ACC112 (cell line): ENCODE data around the gene LRBA.
"Not testable (repeated sequence)": the region's sequence is repeated elsewhere in the genome, so short reads cannot be mapped to it uniquely, and the experiment has no call there.

Experiments
- H2AFZ ChIP-seq: fragments of 200-600 bp; sonication (generic); one replicate; pipeline ENCODE4 v1.6.0; 2017; ENCODE audit warnings: antibody characterized with exemption, low read length; ENCODE audit not compliant: unreplicated experiment
- H3K27ac ChIP-seq: fragments of 200-600 bp; sonication (generic); 2 replicates; pipeline ENCODE4 v1.5.1; 2014; ENCODE audit warnings: low read depth, mild to moderate bottlenecking, antibody characterized with exemption, low read length, moderate library complexity
- H3K27me3 ChIP-seq: fragments of 200-600 bp; sonication (generic); 2 replicates; pipeline ENCODE4 v1.6.1; 2014; ENCODE audit warnings: mild to moderate bottlenecking, antibody characterized with exemption, low read length, moderate library complexity, mixed read lengths; ENCODE audit not compliant: insufficient read depth
- H3K36me3 ChIP-seq: fragments of 200-600 bp; sonication (generic); 2 replicates; pipeline ENCODE4 v1.6.1; 2016; ENCODE audit warnings: mild to moderate bottlenecking, antibody characterized with exemption, low read length, moderate library complexity, mixed read lengths; ENCODE audit not compliant: insufficient read depth
- H3K4me1 ChIP-seq: fragments of 200-600 bp; sonication (generic); one replicate; pipeline ENCODE4 v1.6.1; 2016; ENCODE audit warnings: low read length, mixed read lengths; ENCODE audit not compliant: insufficient read depth, unreplicated experiment, control insufficient read depth
- H3K4me3 ChIP-seq: fragments of 200-600 bp; sonication (generic); 2 replicates; pipeline ENCODE4 v1.5.1; 2014; ENCODE audit warnings: mild to moderate bottlenecking, low read depth, low read length
- H3K79me2 ChIP-seq: fragments of 200-600 bp; sonication (generic); one replicate; pipeline ENCODE4 v1.6.0; 2016; ENCODE audit warnings: low read length; ENCODE audit not compliant: control insufficient read depth, unreplicated experiment, insufficient read depth

Gene LRBA

DNA sequence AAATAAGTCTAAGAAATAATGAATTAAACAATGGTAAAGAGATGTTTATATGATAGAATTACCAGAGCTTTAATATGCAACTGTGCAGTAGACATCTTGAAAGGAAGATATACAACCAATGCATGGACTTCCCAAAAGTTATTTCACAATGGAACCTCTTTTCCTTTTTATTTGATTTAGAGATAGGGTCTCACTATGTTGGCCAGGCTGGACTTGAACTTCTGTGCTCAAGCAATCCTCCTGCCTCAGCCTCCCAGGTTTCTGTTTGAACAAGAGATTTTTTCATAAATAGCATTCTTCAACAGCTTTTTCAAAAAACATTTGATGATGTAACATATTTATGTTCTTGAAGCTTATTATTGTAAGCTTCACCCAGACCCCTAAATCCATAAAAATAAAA is 72.0 kb downstream of the LRBA start:
- no peaks in the 10 kb centered on the region for H3K27me3 ChIP-seq
- no peaks in the 10 kb centered on the region for H3K4me1 ChIP-seq
- H3K36me3 ChIP-seq: no peaks in the 10 kb centered on the region
- no peak overlapping the region for H2AFZ ChIP-seq
- H3K79me2 ChIP-seq: peaks cover 7% of the 10 kb centered on the region
- no peak overlapping the region for H3K27ac ChIP-seq
- H3K4me3 ChIP-seq: no peak overlapping the region

DNA sequence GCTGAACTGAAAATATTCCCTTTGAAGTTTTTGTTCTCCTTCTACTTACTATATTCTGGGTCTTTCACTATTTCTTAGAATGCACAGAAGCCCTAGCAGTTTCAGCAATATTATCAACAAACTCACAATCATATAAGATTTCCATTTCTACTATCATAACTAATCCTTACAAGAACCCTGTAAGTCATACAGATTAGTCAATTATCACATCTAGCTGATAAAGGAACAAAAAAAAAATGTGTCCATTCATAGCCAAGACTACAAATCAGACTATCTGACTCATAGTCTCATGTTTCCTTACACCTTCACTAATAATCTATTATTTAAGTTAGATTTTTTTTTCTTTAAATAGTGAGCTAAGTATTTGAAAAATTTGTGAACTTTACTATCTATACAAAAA is 72.5 kb downstream of the LRBA start:
- no peak overlapping the region for H2AFZ ChIP-seq
- H3K4me3 ChIP-seq: no peak overlapping the region
- H3K27me3 ChIP-seq: no peaks in the 10 kb centered on the region
- H3K4me1 ChIP-seq: no peaks in the 10 kb centered on the region
- peaks cover 7% of the 10 kb centered on the region for H3K79me2 ChIP-seq
- H3K36me3 ChIP-seq: no peaks in the 10 kb centered on the region
- no peak overlapping the region for H3K27ac ChIP-seq

DNA sequence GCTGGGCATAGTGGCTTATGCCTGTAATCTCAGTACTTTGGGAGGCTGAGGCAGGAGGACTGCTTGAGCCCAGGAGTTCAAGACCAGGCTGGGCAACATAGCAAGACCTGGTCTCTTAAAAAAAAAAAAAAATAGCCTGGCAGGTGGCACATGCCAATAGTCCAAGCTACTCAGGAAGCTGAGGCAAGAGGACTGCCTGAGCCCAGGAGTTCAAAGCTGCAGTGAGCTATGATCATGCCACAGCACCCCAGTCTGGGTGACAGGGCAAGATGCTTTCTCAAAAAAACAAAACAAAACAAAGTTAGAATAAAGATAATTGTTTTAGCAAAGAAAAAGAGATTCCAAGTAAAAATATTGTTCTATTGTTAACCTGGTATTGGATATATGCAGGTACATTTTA is 75.0 kb downstream of the LRBA start:
- no peak overlapping the region for H3K27ac ChIP-seq
- no peaks in the 10 kb centered on the region for H3K27me3 ChIP-seq
- no peaks in the 10 kb centered on the region for H3K36me3 ChIP-seq
- no peaks in the 10 kb centered on the region for H3K4me1 ChIP-seq
- peaks cover 4% of the 10 kb centered on the region for H3K79me2 ChIP-seq
- no peak overlapping the region for H3K4me3 ChIP-seq
- no peak overlapping the region for H2AFZ ChIP-seq

DNA sequence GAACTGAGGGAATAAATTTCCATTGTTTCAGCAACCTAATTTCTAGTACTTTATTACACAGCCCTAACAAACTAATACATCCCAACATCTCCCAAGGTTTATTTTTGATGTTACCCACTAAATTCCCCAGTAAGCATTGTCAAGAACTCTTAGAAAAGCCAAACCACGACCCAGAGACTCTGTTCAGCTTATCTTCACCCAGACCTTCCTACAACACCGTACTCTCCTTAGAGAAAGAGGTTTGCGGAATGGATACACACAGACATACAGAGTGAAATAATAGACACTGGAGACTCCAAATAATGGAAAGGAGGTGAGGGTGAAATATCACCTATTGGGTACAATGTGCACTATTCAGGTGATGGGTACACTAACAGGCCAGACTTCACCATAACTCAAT is 75.6 kb downstream of the LRBA start:
- Histone ChIP-seq H3K36me3 (no peaks in the 10 kb centered on the region), H2AFZ (no peak overlapping the region), H3K79me2 (peaks cover 4% of the 10 kb centered on the region), H3K4me1 (no peaks in the 10 kb centered on the region), H3K27ac (no peak overlapping the region), H3K27me3 (no peaks in the 10 kb centered on the region), H3K4me3 (no peak overlapping the region)

DNA sequence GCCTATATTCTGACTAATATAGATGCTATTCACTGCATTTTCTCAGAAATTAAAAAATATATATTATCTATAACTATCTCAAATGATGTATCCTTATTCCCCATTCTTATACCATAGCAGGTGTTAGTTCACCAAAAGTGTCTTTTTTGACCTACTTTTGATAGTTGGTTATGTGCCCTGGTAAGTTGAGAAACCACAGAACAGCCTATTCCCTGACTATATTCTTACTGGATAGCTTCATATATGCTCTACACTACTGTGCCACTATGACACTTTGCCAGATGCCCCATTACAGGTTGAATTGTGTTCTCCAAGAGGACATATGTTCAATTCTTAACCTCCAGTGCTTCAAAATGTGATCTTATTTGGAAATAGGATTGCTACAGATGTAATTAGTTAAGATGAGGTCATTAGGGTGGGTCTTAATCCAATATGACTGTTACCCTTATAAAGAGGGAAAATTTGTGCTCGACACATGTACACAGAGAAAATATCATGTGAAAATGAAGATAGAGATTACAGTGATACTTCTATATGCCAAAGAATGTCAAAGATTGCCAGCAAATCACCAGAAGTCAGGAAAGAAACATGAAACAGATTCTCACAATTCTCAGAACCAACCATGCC is 76.1 kb downstream of the LRBA start:
- Histone ChIP-seq H3K4me3 (no peak overlapping the region), H3K27ac (no peak overlapping the region), H3K36me3 (no peaks in the 10 kb centered on the region), H3K27me3 (no peaks in the 10 kb centered on the region), H3K4me1 (no peaks in the 10 kb centered on the region), H2AFZ (no peak overlapping the region), H3K79me2 (peaks cover 4% of the 10 kb centered on the region)

DNA sequence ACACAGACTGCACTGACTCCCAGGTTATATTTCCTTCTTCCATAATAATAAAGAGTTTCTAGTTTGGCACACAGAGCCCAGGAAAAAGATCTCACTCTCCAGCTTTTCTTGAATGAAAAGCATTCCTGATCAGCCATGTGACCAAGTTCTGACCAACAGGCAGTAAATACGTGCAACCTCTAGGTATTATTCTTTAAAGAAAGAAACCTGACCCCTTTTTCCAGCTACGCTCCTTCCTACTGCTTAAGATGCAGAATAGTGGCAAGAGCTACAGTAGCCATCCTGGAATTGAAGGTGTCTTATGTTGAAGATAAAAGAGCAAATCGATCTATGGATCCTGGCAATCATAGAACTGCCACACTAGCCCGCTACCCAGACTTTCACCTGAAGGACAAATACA is 76.7 kb downstream of the LRBA start:
- no peak overlapping the region for H3K27ac ChIP-seq
- H3K36me3 ChIP-seq: no peaks in the 10 kb centered on the region
- no peaks in the 10 kb centered on the region for H3K79me2 ChIP-seq
- no peak overlapping the region for H2AFZ ChIP-seq
- no peaks in the 10 kb centered on the region for H3K27me3 ChIP-seq
- H3K4me1 ChIP-seq: no peaks in the 10 kb centered on the region
- no peak overlapping the region for H3K4me3 ChIP-seq

DNA sequence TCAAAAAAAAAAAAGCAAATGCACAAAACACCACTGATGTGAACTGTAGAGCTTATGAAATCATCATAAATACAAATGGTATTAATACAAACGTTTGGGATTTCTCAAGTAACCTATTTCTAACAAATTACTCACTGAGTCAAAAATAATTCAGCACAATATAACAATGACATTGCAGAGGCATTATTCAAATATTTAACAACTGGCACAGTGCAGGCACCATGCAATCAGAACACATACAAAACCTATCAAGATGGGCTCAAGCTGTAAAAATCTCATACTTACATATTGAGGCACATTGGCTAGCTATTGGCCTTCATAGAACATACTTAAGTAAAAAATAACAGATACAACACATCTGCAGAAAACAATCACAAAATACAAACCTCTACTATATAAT is 81.1 kb downstream of the LRBA start:
- Histone ChIP-seq H3K36me3 (no peaks in the 10 kb centered on the region), H3K27me3 (no peaks in the 10 kb centered on the region), H3K79me2 (no peaks in the 10 kb centered on the region)

DNA sequence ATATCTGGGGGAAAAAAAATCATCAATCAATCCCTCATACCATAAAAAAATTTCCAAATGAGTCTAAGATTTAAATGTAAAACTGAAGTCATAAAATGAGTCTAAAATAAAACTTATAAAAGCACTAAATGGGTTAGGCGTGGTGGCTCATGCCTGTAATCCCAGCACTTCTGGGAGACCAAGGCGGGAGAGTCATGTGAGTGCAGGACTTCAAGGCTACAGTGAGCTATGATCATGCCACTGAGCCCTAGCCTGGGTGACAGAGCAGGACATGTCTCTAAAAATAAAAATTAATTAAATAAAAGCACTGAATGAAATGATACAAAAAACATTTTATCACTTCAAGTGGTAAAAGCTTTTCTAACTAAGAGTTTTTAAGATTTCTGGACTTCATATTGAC is 83.3 kb downstream of the LRBA start:
- H3K4me1 ChIP-seq: no peaks in the 10 kb centered on the region
- H3K36me3 ChIP-seq: no peaks in the 10 kb centered on the region
- H3K79me2 ChIP-seq: no peaks in the 10 kb centered on the region
- no peak overlapping the region for H3K4me3 ChIP-seq
- no peak overlapping the region for H2AFZ ChIP-seq
- H3K27me3 ChIP-seq: no peaks in the 10 kb centered on the region
- no peak overlapping the region for H3K27ac ChIP-seq

More for the DNA sequence above, 81.1 kb downstream of the LRBA start:
- no peaks in the 10 kb centered on the region for H3K4me1 ChIP-seq
- H2AFZ ChIP-seq: no peak overlapping the region
- no peak overlapping the region for H3K27ac ChIP-seq
- H3K4me3 ChIP-seq: no peak overlapping the region

DNA sequence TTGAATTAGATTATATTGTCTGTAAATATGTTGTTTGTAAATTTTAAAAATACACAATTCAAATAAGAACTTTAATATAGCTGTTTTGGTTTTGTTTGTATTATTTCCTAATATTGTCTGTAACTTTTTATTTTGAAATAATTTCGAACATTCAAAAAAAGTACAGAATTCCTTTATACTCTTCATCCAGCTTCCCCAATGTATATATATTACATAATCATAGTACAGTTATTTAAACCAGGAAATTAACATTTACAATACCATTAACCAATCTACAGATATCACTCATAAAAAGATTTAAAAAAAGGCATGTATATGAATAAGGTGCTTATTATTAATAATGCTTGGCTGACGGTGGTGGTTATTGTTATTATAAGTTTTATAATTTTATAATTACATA is 84.1 kb downstream of the LRBA start:
- Histone ChIP-seq H3K79me2 (no peaks in the 10 kb centered on the region), H3K27ac (no peak overlapping the region), H3K4me1 (no peaks in the 10 kb centered on the region), H3K4me3 (no peak overlapping the region), H3K36me3 (no peaks in the 10 kb centered on the region), H3K27me3 (no peaks in the 10 kb centered on the region), H2AFZ (no peak overlapping the region)

DNA sequence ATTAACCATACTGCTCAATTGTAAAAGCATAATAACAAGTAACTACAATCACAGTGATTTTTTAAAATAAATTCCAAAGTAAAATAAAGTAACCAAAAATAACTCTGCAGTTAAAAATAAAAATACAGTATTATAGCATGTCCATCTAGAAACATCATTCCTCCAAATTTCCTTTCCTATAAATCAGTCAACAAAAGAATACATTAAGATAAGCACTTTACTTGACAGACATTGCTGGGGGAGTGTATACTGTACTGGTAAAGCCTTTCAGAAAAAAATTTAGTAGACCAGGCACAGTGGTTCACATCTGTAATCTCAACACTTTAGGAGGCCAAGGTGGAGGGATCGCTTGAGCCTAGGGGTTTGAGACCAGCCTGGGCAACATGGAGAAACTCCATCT is 91.1 kb downstream of the LRBA start:
- Histone ChIP-seq H2AFZ (no peak overlapping the region), H3K4me1 (no peaks in the 10 kb centered on the region), H3K27me3 (no peaks in the 10 kb centered on the region), H3K36me3 (peaks cover under 1% of the 10 kb centered on the region; the same call in 1 of the 2 replicates), H3K4me3 (no peak overlapping the region), H3K27ac (no peak overlapping the region), H3K79me2 (no peaks in the 10 kb centered on the region)

DNA sequence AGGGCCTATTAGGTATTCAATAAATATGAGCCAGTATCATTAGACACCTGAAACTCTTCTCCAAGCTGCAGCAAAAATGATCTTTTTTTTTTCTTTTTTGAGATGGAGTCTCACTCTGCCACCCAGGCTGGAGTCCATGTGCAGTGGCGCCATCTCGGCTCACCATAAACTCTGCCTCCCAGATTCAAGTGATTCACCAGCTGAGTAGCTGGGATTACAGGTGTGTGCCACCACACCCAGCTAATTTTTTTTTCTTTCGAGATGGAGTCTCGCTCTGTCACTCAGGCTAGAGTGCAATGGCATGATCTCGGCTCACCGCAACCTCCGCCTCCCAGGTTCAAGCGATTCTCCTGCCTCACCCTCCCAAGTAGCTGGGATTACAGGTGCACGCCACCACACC is 93.6 kb downstream of the LRBA start:
- not testable (repeated sequence) for H3K27me3 ChIP-seq, H2AFZ ChIP-seq, H3K36me3 ChIP-seq, H3K4me1 ChIP-seq, H3K27ac ChIP-seq, H3K79me2 ChIP-seq, H3K4me3 ChIP-seq
